ENCODE results near the gene EFCAB10. TPM values are rescaled to one million over a fixed set of nuclear protein-coding genes. Genes with fewer than 3 reads are reported as not detected.

EFCAB10 gene
- total RNA-seq, 1 donor from 2014 or later = not detected

DNA sequence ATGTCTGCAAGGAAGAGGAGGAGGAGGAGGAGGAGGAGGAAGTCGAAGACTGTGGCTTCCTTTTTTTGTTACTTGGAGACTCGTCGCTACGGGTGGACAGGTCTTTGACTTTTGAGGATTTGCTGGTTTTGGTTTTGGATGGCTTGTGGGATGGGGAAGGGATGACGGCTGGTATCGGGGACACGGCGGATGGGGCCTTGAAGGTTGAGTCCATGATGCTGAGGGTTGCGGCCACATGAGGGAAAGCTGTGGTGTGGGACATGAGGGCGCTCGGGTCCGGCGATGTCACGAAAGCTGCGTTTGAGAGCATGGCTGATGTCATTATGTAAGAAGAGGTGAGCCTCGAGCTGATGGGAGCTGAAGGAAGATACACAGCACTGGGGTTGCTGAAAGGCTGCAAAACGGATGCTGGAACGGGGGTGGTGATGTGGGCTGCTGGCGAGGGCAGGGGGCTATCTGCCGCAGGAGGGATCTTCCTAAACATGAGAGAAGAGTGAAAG, 33.1 kb upstream of the EFCAB10 start:
- peaks cover 17% of the 10 kb centered on the region for H3K36me3 Mint-ChIP-seq
- DNase-seq (ENCODE audit: low spot score in 2 of 2, unreplicated experiment in 2 of 2) = no peak
- no peak overlapping the region for H3K27ac Mint-ChIP-seq
- no peaks in the 10 kb centered on the region for H3K9me3 Mint-ChIP-seq
- no peak for TF ChIP-seq CTCF (IDR thresholded peaks at IDR 0.05; ENCODE audit: unreplicated experiment)
- H3K4me1 Mint-ChIP-seq = no peaks in the 10 kb centered on the region
- H3K4me3 Mint-ChIP-seq = no peak overlapping the region
- no peaks in the 10 kb centered on the region for H3K27me3 Mint-ChIP-seq (ENCODE audit: low read depth)

GRCh38 chr7:105613611-105614330, 32.5 kb upstream of the EFCAB10 start:
- Mint-ChIP-seq H3K9me3 (no peaks in the 10 kb centered on the region), H3K27me3 (ENCODE audit: low read depth) (no peaks in the 10 kb centered on the region), H3K27ac (no peak overlapping the region), H3K4me1 (no peaks in the 10 kb centered on the region), H3K36me3 (peaks cover 16% of the 10 kb centered on the region), H3K4me3 (no peak overlapping the region)
- TF ChIP-seq CTCF (IDR thresholded peaks at IDR 0.05; ENCODE audit: unreplicated experiment) = no peak
- no peak for DNase-seq (ENCODE audit: low spot score in 2 of 2, unreplicated experiment in 2 of 2)

GRCh38 chr7:105612806-105613205, 31.5 kb upstream of the EFCAB10 start:
- H3K36me3 Mint-ChIP-seq = peaks cover 13% of the 10 kb centered on the region
- H3K27ac Mint-ChIP-seq = no peak overlapping the region
- H3K4me1 Mint-ChIP-seq = no peaks in the 10 kb centered on the region
- TF ChIP-seq CTCF (IDR thresholded peaks at IDR 0.05; ENCODE audit: unreplicated experiment) = no peak
- H3K9me3 Mint-ChIP-seq = no peaks in the 10 kb centered on the region
- no peak for DNase-seq (ENCODE audit: low spot score in 2 of 2, unreplicated experiment in 2 of 2)
- no peak overlapping the region for H3K4me3 Mint-ChIP-seq
- H3K27me3 Mint-ChIP-seq (ENCODE audit: low read depth) = no peaks in the 10 kb centered on the region

DNA sequence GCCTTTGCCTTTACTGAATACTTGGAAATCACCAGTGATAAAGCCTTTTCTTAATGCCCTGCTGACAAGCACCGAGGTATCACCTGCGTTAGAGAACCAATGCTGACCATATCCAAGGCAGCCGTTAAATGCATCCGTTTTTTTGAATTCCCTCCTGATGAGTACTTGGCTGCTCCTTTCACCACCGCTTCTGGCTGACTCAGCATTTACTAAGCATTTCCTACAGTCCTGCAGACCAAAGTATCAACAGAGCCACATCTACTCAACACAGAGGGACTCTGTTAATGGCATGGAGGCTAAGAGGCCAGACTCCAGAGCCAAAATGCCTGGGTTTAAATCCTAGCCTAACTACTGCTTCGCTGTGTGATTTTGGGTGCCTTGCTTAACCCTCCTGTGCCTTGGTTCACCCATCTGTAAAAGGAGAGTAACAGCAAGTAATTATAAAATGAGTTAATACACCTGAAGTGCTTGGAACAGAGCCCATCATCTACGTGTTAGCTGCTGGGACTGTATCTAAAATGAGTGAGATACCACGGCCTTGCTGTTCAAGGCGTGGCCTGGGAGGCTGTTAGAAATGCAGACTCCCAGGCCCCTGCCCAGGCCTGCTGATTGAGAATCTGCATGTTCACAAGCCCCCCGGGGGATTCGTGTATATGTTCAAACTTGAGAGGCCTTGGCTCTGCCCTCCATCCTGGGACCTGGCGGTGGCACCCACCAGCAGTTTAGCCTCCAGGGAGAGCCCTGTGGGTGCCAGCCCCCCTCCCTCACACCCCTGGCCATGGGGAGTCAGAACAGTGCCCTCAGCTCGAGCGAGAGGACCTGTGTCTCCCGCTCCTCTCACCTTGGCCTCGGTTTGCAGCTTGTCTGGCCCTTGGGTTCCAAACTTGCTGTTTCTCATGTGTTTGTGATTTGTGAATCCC, 30.8 kb upstream of the EFCAB10 start:
- Mint-ChIP-seq H3K4me3 (no peak overlapping the region), H3K27me3 (ENCODE audit: low read depth) (no peaks in the 10 kb centered on the region), H3K9me3 (no peaks in the 10 kb centered on the region), H3K27ac (no peak overlapping the region), H3K4me1 (no peaks in the 10 kb centered on the region), H3K36me3 (peaks cover 13% of the 10 kb centered on the region)
- DNase-seq (ENCODE audit: low spot score in 2 of 2, unreplicated experiment in 2 of 2) = no peak
- no peak for TF ChIP-seq CTCF (IDR thresholded peaks at IDR 0.05; ENCODE audit: unreplicated experiment)

GRCh38 chr7:105610165-105610930, 29.1 kb upstream of the EFCAB10 start:
- no peak for DNase-seq (ENCODE audit: low spot score in 2 of 2, unreplicated experiment in 2 of 2)
- H3K4me3 Mint-ChIP-seq = no peak overlapping the region
- no peaks in the 10 kb centered on the region for H3K27me3 Mint-ChIP-seq (ENCODE audit: low read depth)
- H3K4me1 Mint-ChIP-seq = no peaks in the 10 kb centered on the region
- H3K36me3 Mint-ChIP-seq = peaks cover 9% of the 10 kb centered on the region
- no peak overlapping the region for H3K27ac Mint-ChIP-seq
- TF ChIP-seq CTCF (IDR thresholded peaks at IDR 0.05; ENCODE audit: unreplicated experiment) = no peak
- no peaks in the 10 kb centered on the region for H3K9me3 Mint-ChIP-seq
